ENCODE data around the gene RHBDF2.

DNA sequence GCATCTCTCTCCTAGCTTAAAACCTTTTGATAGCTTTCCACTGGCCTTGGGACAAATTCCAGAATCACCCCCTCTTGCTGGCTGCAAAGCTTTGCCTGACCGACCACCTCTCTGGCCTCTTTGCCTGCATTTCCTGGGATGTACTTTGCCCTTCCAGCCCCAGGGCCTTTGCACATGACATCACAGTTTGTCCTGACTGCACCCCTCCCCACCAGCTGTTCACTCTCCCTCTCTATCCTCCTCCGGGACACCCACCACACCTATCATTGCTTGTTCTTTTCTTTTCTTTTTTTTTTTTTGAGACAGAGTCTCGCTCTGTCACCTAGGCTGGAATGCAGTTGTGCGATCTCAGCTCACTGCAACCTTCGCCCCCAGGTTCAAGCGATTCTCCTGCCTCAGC is 25.9 kb downstream of the RHBDF2 start:
- TF ChIP-seq POLR2A (IDR thresholded peaks at IDR 0.05) (no peak), POLR2AphosphoS5 (IDR thresholded peaks at IDR 0.05) (no peak)
- TF ChIP-seq, protein P1, sequence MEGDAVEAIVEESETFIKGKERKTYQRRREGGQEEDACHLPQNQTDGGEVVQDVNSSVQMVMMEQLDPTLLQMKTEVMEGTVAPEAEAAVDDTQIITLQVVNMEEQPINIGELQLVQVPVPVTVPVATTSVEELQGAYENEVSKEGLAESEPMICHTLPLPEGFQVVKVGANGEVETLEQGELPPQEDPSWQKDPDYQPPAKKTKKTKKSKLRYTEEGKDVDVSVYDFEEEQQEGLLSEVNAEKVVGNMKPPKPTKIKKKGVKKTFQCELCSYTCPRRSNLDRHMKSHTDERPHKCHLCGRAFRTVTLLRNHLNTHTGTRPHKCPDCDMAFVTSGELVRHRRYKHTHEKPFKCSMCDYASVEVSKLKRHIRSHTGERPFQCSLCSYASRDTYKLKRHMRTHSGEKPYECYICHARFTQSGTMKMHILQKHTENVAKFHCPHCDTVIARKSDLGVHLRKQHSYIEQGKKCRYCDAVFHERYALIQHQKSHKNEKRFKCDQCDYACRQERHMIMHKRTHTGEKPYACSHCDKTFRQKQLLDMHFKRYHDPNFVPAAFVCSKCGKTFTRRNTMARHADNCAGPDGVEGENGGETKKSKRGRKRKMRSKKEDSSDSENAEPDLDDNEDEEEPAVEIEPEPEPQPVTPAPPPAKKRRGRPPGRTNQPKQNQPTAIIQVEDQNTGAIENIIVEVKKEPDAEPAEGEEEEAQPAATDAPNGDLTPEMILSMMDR (IDR thresholded peaks at IDR 0.05): no peak

All from stomach (tissue), 4 donors.